GM18907 (cell line): ENCODE data around the gene PALMD.
A peak's percentile ranks its signal among the peaks of the same experiment; 100 is the strongest.

Experiments
- ATAC-seq: cut with Tn5 transposase; IDR thresholded peaks from one replicate; pipeline ENCODE4 v1.9.1; 2021; ENCODE audit warnings: mild to moderate bottlenecking, moderate library complexity; ENCODE audit not compliant: unreplicated experiment

Gene PALMD

DNA sequence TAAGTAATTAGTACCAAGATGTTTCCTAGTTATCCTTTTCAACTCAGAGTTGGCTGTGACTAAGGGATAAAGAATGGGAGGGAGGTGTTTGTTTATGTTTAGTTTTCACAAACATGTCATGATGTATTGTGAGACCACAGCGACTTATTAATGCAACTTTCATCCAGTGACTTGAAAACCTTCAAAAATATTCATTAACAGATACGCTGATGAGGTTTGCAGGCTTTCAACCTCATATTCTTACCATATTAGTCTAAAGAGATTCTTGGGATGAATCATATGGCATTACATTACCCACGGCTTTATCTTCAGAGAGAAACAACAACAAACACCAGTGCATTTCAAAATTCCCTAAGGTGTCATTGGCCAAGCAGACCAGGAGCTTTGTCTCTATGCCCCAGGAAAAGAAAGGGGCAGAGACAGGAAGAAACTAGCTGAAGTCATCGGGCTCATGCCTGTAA lies 36.4 kb downstream of the PALMD start:
- ATAC-seq, result no peak

DNA sequence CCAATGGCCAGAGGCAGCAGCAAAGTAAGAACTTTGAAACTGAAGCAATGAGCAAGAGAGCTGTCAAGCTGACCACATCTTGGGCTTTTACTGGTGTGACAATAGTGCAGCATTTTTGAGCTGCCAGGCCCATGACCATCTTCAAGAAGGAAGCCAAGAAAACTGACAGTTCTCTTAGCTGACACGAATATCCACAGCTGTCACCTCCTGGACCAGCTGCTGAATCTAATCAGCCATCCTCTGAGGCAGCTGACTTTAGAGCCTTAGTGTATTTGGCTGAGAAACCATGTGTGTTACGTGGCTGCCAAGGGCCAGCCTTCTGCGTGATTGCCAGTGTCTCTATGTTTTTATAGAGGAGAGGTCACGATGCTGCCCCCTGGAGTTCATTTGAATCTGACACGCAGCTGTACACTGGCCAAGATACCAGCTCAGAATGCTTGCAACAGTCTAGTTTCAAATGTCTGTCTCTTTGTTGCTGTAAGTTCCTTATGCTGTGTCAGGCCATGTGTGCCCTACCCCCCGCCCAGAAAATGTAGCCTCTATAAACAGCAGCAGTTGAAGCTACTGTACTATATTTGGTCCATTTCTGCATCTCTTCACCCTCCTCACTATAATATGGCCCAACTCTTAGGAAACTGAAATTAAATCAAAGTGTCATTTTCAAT lies 39.7 kb downstream of the PALMD start:
- ATAC-seq, result peak; percentile 92

DNA sequence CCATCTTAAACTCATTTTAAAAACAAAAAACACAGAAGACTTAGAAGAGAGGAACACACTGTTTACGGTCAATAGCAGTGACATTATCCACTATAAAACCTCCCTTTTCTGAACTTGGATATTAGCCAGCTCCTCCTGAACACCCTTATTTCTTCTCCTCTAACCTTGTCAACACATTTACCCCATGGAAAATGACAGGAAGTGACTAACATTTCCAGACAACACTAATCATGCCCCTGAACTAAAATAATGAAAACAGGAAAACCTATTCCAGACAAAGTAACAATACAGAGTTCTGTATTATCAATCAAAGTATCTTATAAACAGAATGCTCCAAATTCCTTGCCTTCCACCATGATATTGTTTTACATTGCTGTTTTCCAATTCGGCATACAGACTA lies 45.3 kb downstream of the PALMD start:
- ATAC-seq, result no peak

DNA sequence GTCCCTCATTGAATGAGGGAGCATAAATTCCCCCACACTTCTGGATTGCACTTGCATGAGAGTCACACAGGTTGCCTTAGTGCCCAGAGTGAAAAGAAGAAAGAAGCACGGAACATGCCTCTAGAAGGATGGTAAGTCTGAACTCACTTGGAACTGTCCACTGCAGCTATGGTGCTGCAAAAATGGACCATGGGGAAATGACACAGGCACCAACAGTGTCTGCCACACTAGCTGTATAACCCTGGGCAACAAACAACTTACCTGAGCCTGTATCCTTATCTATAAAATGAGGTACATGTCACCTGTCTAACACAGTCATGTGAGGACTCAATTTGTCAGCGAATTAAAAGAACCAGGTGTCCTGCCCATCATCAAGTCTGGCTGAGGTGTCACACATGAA lies 50.7 kb downstream of the PALMD start:
- ATAC-seq, result no peak

DNA sequence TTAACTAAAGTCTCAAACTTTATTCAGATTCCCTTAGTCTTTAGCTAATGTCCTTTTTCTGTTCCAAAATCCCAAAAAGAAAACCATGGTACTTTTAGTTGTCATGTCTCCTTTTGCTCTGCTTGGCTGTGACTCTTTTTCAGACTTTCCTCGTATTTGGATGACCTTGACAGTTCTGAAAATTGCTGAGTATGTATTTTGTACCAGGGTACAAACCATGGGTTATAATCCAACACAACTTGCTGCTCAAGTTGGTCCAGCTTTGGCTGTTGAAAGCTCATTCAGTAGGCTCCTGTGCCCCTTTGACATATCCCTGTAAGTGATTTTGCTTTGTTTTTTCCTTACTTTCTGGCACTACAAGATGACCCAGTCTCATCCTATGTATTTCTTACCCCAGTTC lies 51.7 kb downstream of the PALMD start:
- ATAC-seq, result no peak

DNA sequence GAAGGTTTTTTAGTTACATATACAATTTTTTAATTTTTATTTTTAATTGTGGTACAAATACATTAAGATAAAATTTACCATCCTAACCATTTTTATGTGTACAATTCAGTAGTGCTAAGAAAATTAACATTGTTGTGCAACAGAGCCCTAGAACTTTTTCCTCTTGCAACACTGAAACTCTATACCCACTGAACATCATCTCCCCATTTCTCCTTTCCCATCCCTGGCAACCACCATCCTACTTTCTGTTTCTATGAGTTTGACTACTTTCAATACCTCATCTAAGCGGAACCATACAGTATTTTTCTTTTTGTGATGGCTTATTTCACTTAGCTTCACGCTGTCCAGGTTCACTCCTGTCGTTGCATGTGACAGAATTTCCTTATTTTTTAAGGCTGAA lies 54.1 kb downstream of the PALMD start:
- no peak for ATAC-seq

DNA sequence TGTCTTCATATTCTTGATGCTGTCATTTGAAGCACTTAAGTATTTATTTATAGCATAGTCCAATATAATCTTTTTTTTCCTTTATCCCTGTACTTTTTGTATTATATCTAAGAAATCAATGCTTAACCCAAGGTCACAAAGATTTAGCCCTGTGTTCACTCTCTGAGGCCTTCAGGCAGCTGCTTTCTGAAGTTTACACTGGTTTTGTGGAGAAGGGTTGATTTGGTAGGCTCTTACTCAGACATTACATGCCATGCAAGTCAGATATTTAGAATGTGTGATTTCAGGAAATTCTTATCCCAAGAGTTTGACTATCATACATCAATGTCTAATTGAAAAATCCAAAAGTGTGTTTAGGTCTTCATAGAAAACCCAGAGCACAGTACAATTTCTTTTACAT lies 56.3 kb downstream of the PALMD start:
- no peak for ATAC-seq

DNA sequence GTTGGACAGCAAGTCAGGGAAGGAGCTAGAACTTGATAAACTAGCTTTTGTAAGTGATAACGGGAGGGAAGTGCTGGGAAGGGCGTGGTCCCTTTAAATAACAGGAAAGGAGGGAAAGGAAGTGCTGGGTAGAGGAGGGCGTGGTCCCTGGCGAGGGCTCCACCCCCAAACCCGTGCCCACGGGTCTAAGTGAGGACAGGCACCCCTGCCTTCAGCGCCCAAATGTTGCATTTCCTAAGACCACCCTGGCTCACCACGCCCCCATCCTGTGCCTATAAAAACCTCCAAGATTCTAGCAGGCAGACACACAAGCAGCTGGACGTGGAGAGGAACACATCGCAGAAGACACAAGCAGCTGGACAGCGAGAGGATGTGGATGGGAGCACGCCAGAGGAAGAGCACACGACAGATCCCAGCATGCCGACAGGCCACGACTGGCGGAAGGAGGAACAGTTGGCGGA lies 58.5 kb downstream of the PALMD start:
- no peak for ATAC-seq

DNA sequence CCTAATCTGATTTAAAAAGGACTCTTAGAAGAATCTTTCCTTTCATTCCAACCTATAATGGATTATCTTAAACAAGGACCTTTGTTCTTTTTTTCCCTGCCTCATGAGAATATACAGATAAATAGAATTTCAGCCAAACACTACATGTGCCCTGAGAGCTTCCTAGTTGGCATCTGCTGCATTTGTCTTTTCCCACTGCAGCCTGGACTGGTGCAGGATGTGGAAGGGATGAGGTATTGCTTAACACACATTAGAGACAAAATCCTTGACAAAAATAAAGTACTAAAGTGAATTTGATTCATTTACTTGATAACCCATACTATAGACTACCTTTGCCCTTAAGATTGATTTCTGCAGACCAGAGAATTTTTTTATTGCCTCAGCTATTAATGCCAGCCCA lies 59.5 kb downstream of the PALMD start:
- ATAC-seq, result no peak

DNA sequence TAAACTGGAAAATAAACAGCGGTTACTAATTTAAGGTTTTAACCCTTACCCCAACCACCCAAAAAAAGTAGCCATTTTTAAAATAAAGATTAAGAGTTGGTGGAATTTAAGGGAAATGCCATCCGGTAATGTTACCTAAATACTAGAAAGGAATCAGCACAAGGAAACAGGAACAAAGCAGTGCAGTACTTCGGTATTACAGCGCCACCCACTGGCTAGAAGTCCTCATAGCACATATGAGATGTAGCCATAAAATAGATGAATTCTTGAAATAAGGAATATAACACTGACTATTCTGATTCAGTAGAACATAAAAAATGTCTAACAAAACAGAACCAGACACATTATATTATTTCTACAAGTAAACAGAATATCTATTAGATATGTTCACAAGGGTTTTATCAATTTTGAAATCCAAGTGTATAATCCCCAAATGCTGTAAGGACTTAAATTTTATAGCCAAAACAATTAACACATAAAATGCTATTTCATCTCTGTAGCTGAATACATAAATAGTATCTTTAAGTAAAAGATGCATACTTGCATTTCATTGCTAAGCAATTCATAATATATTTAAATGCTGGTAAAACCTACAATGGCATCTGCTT lies 61.7 kb downstream of the PALMD start:
- ATAC-seq, result peak; percentile 74

DNA sequence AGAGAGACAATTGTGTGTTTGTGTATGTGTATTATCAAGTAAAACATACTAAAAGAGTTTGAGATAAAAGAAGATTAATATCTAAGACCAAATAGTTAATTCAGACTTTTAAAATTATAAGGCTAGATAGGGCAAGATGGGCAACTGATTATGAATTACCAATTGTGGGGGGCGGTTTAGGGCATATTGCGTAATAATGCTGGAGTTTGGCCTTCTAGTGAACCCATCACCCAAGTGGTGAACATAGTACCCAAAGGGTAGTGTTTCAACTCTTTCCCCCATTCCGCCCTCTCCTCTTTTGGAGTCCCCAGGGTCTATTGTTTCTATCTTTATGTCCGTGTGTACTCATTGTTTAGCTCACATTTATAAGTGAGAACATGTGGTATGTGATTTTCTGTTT lies 65.1 kb downstream of the PALMD start:
- no peak for ATAC-seq

DNA sequence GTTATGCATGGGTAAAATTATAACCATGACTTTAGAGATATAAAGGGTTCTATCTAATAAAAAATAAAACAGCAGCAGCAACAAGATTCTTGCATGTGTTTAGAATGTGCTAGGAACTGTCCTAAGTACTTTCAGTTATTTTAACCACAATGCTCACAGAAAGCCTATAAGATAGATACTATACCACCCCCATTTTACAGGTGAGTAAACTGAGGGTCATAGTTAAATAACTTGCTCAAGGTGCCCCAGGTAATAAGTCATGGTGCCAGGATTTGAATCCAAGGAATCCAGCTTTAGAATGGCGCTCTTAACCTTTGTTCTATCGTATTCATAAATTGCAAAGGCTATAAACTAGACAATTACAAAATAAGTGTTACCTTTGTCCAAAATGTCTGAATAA lies 67.1 kb downstream of the PALMD start:
- no peak for ATAC-seq

DNA sequence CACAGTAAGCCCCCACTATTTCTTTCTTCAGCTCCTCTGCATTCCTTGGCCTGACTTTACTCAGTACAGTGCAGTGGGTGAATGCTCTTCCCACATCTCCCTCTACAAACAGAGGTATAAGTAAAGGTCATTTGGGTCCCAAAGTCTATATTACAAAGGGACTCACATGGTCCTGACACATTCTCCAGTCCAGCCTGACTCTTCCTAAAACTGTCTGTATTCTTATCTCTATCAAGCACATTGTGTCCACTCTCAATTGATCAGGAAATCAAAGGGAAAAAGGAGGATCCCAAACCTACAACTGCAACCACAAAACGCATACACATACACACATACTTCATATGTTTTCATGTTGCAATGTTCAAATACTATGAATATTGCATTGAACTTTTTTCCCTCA lies 71.1 kb downstream of the PALMD start:
- no peak for ATAC-seq

DNA sequence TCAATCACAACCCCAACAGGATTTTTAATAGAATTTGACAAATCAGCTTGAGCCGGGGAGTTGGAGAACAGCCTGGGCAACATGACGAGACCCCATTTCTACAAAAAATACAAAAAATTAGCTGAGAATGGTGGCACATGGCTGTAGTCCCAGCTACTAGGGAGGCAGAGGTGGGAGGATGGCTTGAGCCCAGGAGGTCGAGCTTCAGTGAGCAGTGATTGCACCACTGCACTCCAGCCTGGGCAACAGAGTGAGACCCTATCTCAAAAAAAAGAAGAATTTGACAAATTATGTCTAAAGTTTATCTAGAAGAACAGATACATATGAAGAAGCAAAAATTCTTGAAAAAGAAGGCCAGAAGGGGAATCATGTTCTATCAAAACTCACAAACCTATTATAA lies 77.3 kb downstream of the PALMD start:
- no peak for ATAC-seq

DNA sequence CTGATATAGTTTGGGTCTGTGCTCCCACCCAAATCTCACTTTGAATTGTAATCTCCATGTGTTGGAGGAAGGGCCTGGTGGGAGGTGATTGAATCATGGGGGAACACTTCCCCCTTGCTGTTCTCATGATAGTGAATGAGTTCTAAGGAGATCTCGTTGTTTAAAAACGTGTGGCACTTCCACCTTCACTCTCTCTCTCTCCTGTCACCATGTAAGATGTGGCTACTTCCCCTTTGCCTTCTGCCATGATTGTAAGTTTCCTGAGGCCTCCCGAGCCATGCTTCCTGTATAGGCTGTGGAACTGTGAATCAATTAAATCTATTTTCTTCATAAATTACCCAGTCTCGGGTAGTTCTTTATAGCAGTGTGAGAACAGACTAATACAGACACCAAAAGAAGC lies 80.1 kb downstream of the PALMD start:
- ATAC-seq, result no peak

DNA sequence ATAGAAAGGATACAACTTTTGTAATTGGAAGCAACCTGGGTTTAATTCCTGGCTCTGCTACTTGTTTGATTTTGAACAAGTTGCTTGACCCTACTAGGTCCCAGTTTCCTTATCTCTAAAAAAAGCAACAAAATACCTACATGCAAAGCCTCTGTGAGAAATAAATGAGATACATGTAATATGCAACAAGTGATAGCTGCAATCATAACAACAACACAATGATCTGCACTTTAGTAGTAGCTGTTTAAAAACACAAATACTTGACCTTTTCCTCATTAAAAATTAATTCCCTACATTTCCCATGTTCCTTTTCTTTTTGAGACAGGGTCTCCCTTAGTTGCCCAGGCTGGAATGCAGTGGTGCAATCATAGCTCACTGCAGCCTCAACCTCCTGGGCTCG lies 80.5 kb downstream of the PALMD start:
- no peak for ATAC-seq

DNA sequence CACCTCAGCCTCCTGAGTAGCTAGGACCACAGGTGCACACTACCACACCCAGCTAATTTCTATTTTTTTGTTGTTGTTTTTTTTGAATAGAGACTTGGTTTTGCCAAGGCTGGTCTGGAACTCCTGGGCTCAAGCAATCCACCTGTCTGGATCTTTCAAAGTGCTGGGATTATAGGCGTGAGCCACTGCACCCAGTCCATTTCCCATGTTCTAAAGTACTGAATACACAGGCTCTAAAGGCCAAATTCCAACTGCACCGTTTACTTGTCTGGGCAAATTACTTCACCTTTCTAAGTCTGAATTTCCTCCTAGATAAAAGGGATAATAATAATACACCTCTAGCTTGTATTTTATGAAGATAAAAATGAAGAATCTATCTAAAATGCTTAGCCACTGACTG lies 80.9 kb downstream of the PALMD start:
- ATAC-seq, result no peak

DNA sequence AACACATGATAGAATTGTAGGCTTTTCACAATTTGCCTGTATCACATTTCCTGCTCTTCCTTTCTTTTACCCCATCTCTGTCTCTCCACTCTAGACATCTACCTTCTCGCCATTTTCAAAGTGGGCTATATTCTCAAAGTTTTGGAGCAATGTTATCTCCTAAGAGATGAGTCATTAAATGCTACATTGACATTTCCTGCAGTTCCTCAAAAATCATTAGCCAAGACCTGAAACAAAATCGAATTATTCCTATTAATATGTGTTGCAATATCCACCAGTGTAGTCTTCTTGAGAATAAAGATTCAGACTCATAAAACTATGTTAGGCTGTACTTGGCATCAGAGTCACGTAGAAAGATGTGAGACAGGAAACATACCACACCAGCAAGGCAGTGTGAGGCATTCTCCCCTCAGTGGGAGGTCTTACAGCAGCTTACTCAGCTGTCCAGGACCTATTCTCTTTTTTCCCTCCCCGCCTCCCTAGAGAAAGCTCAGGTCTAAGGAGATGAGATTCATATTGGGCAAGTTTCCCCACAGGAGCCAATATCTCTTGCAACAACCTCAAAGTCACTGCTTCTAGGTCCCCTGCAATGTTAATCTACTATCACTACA lies 81.8 kb downstream of the PALMD start:
- ATAC-seq, result no peak

DNA sequence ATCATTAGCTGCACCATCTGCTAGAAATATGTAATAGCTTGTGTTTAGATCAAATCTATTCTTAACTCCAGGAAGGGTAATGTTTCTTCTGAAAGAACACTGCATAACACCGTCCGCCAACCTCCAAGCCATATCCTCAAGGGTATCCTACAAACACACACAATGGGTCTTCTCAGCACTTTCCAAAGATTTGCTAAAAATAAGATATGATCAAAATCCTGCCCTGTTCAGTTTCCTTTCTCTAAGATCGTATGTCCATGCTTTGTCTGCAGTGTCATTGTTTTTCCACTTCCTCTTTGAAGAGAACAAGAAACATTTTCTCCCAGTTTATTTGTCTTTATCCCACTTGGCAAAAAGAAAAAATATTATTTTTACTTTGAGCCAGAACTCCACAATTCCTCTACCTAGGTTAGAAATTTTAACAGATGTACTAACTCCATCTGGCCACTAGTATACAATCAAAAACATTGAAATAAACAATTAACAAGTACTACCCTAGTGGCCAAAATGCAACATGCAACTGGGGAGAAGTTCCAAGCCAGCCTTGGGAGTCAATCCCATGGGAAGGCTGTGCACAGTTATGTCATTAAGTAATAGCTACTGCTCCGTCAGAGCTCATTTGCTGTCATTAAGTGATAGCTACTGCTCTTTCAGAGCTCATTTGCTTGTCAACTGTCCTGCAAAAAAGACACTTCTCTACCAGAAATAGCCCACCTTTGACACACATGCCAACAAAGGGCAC lies 82.8 kb downstream of the PALMD start:
- peak; percentile 74 for ATAC-seq

DNA sequence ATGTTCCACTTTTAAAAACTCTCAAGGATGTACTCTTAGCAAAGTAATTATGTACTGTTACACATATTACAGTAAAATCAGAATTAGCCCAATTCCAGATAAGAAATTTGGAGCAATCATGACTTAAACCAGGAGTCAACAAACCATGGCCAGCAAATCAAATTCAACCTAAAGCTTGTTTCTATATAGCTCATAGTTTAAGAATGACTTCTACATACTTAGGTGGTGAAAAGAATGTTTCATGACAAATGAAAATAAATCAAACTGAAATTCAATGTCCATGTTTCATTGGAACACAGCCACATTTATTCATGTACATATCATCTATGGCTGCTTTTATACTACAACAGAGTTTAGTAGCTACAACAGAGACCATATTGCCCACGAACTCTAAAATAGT lies 85.5 kb downstream of the PALMD start:
- ATAC-seq, result no peak

DNA sequence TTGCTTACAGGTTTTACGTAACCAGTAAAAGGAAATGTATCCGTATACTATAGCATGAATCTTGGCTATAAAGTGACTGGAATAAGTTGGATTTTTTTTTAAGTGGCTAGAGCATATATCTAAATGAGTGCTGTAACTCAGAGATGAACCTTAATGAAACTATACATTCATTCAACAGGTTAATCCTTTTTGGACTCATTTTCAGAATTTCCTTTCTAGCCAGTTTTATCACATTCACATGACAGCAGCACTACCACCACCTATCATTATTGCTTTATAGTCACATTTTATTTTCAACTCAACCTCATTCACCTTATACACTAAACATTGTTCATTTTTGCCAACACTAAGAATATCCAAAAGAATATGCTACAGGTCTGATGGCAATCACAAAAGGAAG lies 89.9 kb downstream of the PALMD start:
- no peak for ATAC-seq

DNA sequence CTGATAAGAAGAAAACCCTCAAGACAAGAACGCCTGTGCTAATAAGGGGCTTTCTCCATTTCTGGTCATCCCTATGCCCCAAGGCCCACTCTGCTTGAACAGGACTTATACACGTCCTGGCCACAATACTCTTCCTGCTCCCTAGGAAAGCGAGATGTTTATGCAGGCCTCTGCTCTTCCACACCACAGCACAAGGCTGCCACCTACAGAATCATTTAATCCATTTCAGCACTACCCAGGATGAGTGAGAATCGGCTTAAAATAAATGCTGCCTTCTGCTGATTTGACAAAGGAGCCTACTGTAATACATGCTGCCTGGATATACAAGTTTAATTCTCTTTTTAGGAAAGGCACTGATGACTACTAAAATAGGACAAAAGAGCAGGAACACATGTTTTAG lies 91.1 kb downstream of the PALMD start:
- ATAC-seq, result no peak
